NCI-H69 (cell line): ENCODE data around the gene RGS1.

Source experiments
- DNase-seq: peaks from one replicate; lab custom pipeline; 2025; lab: John Stamatoyannopoulos, UW

The RGS1 gene

GRCh38 chr1:192620071-192620635 lies 44.6 kb downstream of the RGS1 start:
- no peak for DNase-seq

- no peak for DNase-seq
Observed at GRCh38 chr1:192626366-192627179, 51.0 kb downstream of the RGS1 start.

DNA sequence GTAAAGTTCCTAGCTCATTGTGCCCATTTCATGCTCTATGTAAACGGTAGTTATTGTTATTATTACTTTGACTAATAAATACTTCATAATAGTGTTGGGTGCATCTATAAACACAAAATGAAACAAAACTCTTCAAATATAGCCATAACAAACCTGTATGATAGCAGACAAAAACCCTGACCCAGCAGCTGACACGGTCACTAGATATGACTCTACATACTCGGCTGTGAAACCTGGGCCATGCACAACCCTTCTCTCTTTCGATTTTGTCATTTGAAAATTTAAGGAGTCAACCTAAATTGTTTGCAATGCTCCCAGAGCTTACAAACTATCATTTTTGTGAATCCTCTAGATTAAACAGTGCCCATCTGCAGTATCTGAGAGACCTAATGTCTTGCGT lies 52.3 kb downstream of the RGS1 start:
- DNase-seq = no peak

DNA sequence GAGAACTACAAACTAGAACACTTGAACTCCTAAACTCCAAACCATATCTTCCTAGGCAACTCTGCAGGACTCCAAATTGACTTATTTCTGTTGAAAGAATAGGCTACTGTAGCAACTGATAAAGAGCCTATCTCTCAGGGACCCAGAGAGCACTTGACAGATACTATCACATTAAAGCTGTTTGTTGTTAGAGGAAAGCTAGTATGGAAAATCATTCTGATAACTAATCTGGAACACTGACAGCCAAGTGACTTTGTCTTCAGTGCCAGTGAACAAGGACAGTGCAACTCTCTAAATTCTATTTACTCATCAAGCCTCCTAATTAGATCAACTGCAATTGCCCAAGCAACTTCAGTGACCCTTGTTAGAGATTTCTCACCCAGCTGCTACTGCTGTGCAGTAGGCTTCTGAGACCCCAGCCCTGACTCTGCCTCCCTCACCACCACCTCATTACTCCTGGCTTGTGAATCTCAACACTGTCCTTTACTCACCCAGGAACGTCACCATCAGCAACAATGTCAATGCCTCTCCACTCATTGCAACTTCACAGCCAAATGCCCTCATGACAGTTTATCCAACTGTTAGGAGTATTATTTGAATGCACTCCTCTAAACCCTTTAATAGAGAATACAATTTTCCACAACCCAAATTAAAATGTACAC lies 53.0 kb downstream of the RGS1 start:
- DNase-seq = no peak

DNA sequence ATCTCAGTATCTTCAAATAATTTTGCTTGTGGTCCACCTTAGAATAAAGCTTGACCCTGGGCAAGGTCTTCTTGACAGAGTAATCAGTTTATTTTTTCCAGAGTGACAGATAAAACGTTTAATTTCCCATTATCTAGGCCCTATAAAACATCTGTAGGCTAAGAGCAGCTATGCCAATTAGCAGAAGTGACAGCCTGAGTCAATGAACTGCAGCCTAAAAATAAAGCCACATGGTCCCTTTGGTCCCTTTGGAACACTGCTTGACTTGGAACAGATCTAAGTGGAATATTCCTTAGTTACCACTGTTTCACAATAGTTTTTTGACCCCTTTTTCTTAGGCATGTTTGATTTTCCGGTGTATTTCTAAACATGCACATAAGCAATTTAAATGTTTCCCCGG lies 54.0 kb downstream of the RGS1 start:
- DNase-seq = no peak
